Astrocyte (in vitro differentiated cells and primary cell): ENCODE data around the gene CCS. TPM values are rescaled to one million over a fixed set of nuclear protein-coding genes. Genes with fewer than 3 reads are reported as not detected.

Experiments
- DNase-seq: peaks from one replicate; pipeline ENCODE4 v3.0.0-alpha.2; 2010; ENCODE audit warnings: low read depth
- FAIRE-seq: peaks from 2 replicates; lab custom pipeline; 2011; peaks lifted over from hg19 to GRCh38; lab: Jason Lieb, UNC
- H2AFZ ChIP-seq: 2 replicates; pipeline ENCODE4 v1.6.0; 2012; ENCODE audit warnings: low read depth, low read length, inconsistent platforms
- H3K27ac ChIP-seq: 2 replicates; pipeline ENCODE4 v1.5.1; 2011; ENCODE audit warnings: low read depth, low read length, inconsistent platforms
- H3K27me3 ChIP-seq: 2 replicates; pipeline ENCODE4 v1.6.0; 2011; ENCODE audit warnings: low read length, inconsistent platforms; ENCODE audit not compliant: insufficient read depth
- H3K36me3 ChIP-seq: 2 replicates; pipeline ENCODE4 v1.5.1; 2011; ENCODE audit warnings: low read length, inconsistent platforms; ENCODE audit not compliant: insufficient read depth
- H3K4me1 ChIP-seq: 2 replicates; pipeline ENCODE4 v1.5.1; 2011; ENCODE audit warnings: low read length, inconsistent platforms; ENCODE audit not compliant: insufficient read depth
- H3K4me2 ChIP-seq: 2 replicates; pipeline ENCODE4 v1.6.0; 2012; ENCODE audit warnings: low read length, inconsistent platforms
- H3K4me3 ChIP-seq: 2 replicates; pipeline ENCODE4 v1.5.1; 2011; ENCODE audit warnings: low read depth, mild to moderate bottlenecking, low read length, inconsistent platforms; ENCODE audit not compliant: insufficient read depth
- H3K79me2 ChIP-seq: 2 replicates; pipeline ENCODE4 v1.6.0; 2012; ENCODE audit warnings: mild to moderate bottlenecking, low read length, inconsistent platforms; ENCODE audit not compliant: insufficient read depth
- H3K9ac ChIP-seq: 2 replicates; pipeline ENCODE4 v1.6.0; 2012; ENCODE audit warnings: mild to moderate bottlenecking, low read length, inconsistent platforms
- H3K9me3 ChIP-seq: 2 replicates; pipeline ENCODE4 v1.5.1; 2012; ENCODE audit warnings: low read depth, mild to moderate bottlenecking, low read length, inconsistent platforms; ENCODE audit not compliant: insufficient read depth
- H4K20me1 ChIP-seq: 2 replicates; pipeline ENCODE4 v1.6.0; 2012; ENCODE audit warnings: low read length, inconsistent platforms; ENCODE audit not compliant: insufficient read depth
- H3K27ac Mint-ChIP-seq: one replicate; pipeline ENCODE4 v1.8.0; 2021; ENCODE audit warnings: mild to moderate bottlenecking, mixed read lengths; ENCODE audit not compliant: unreplicated experiment
- H3K27me3 Mint-ChIP-seq: one replicate; pipeline ENCODE4 v1.8.0; 2021; ENCODE audit warnings: low read depth, mixed read lengths; ENCODE audit not compliant: unreplicated experiment
- H3K36me3 Mint-ChIP-seq: one replicate; pipeline ENCODE4 v1.8.0; 2021; ENCODE audit warnings: low read depth, mixed read lengths; ENCODE audit not compliant: unreplicated experiment
- H3K4me1 Mint-ChIP-seq: one replicate; pipeline ENCODE4 v1.8.0; 2021; ENCODE audit warnings: low read depth, mixed read lengths; ENCODE audit not compliant: unreplicated experiment
- H3K4me3 Mint-ChIP-seq: one replicate; pipeline ENCODE4 v1.8.0; 2021; ENCODE audit warnings: mild to moderate bottlenecking, moderate library complexity, mixed read lengths; ENCODE audit not compliant: unreplicated experiment
- H3K9me3 Mint-ChIP-seq: one replicate; pipeline ENCODE4 v1.8.0; 2021; ENCODE audit warnings: mild to moderate bottlenecking, mixed read lengths; ENCODE audit not compliant: unreplicated experiment
- EZH2 ChIP-seq: IDR thresholded peaks from 2 replicates; pipeline ENCODE4 v1.6.1; 2012; ENCODE audit warnings: mild to moderate bottlenecking, low read length, inconsistent platforms; ENCODE audit not compliant: insufficient read depth
- total RNA-seq: library from RNA; stranded (reverse); gene quantifications from 2 replicates; pipeline ENCODE4 v1.2.1, GENCODE V29; 2021
- TF ChIP-seq, protein P1 (sequence below): IDR thresholded peaks from 2 replicates; pipeline ENCODE4 v1.5.1; 2011; ENCODE audit warnings: low read depth, mild to moderate bottlenecking, inconsistent platforms, low read length, moderate library complexity; ENCODE audit not compliant: insufficient read depth

The CCS gene
- total RNA-seq, 1 donor from 2014 or later = 23.2 TPM

DNA sequence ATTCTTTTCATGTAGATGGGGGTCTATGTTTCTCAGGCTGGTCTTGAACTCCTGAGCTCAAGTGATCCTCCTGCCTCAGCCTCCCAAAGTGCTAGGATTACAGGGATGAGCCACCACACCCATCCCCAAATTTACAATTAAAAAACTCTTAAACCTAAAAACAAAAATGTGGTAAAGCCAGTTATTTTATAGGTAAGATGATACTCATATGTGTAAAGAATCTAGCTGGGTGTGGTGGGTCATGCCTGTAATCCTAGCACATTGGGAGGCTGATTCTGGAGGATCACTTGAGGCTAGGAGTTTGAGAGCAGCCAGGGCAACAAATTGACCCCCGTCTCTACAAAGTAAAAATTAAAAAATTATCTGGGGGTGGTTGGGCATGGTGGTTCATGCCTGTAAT lies 19.5 kb downstream of the CCS start:
- Mint-ChIP-seq H3K4me1 (no peaks in the 10 kb centered on the region), H3K27me3 (no peaks in the 10 kb centered on the region), H3K9me3 (no peaks in the 10 kb centered on the region), H3K27ac (no peak overlapping the region), H3K36me3 (no peaks in the 10 kb centered on the region), H3K4me3 (no peak overlapping the region)
- peaks cover 10% of the 10 kb centered on the region for H4K20me1 ChIP-seq
- no peak overlapping the region for H2AFZ ChIP-seq
- H3K4me3 ChIP-seq = no peak overlapping the region
- H3K36me3 ChIP-seq = no peaks in the 10 kb centered on the region
- TF ChIP-seq, protein P1, sequence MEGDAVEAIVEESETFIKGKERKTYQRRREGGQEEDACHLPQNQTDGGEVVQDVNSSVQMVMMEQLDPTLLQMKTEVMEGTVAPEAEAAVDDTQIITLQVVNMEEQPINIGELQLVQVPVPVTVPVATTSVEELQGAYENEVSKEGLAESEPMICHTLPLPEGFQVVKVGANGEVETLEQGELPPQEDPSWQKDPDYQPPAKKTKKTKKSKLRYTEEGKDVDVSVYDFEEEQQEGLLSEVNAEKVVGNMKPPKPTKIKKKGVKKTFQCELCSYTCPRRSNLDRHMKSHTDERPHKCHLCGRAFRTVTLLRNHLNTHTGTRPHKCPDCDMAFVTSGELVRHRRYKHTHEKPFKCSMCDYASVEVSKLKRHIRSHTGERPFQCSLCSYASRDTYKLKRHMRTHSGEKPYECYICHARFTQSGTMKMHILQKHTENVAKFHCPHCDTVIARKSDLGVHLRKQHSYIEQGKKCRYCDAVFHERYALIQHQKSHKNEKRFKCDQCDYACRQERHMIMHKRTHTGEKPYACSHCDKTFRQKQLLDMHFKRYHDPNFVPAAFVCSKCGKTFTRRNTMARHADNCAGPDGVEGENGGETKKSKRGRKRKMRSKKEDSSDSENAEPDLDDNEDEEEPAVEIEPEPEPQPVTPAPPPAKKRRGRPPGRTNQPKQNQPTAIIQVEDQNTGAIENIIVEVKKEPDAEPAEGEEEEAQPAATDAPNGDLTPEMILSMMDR = no peak
- TF ChIP-seq EZH2 = no peak
- no peaks in the 10 kb centered on the region for H3K9me3 ChIP-seq
- DNase-seq (no peak), FAIRE-seq (no peak)
- H3K27me3 ChIP-seq = no peaks in the 10 kb centered on the region
- peaks cover 5% of the 10 kb centered on the region for H3K4me1 ChIP-seq
- H3K9ac ChIP-seq = no peak overlapping the region
- no peak overlapping the region for H3K27ac ChIP-seq
- no peak overlapping the region for H3K4me2 ChIP-seq
- H3K79me2 ChIP-seq = peaks cover 15% of the 10 kb centered on the region

DNA sequence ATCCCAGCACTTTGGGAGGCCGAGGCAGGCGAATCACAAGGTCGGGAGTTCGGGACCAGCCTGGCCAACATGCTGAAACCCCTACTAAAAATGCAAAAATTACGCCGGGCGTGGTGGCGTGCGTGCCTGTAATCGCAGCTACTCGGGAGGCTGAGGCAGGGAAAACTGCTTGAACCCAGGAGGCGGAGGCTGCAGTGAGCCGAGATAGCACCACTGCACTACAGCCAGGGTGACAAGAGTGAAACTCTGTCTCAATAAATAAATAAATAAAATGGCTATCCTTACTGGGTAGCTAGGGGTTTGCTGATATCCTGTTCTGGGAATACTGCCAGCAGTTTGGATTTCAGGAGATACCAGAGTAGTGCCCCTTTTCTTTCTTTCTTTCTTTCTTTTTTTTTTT lies 21.1 kb downstream of the CCS start:
- DNase-seq = no peak
- Histone ChIP-seq H3K9me3 (no peaks in the 10 kb centered on the region), H3K4me3 (no peak overlapping the region), H3K4me2 (no peak overlapping the region), H4K20me1 (peaks cover 24% of the 10 kb centered on the region), H3K36me3 (no peaks in the 10 kb centered on the region), H3K79me2 (peaks cover 32% of the 10 kb centered on the region), H3K4me1 (peaks cover 9% of the 10 kb centered on the region), H3K9ac (no peak overlapping the region), H2AFZ (no peak overlapping the region), H3K27ac (no peak overlapping the region), H3K27me3 (no peaks in the 10 kb centered on the region)
- peaks cover 3% of the 10 kb centered on the region for H3K36me3 Mint-ChIP-seq
- no peak overlapping the region for H3K27ac Mint-ChIP-seq
- FAIRE-seq = no peak
- TF ChIP-seq EZH2 = no peak
- TF ChIP-seq, protein P1 = no peak
- H3K4me3 Mint-ChIP-seq = no peak overlapping the region
- H3K9me3 Mint-ChIP-seq = no peaks in the 10 kb centered on the region
- H3K27me3 Mint-ChIP-seq = no peaks in the 10 kb centered on the region
- H3K4me1 Mint-ChIP-seq = peaks cover 8% of the 10 kb centered on the region

DNA sequence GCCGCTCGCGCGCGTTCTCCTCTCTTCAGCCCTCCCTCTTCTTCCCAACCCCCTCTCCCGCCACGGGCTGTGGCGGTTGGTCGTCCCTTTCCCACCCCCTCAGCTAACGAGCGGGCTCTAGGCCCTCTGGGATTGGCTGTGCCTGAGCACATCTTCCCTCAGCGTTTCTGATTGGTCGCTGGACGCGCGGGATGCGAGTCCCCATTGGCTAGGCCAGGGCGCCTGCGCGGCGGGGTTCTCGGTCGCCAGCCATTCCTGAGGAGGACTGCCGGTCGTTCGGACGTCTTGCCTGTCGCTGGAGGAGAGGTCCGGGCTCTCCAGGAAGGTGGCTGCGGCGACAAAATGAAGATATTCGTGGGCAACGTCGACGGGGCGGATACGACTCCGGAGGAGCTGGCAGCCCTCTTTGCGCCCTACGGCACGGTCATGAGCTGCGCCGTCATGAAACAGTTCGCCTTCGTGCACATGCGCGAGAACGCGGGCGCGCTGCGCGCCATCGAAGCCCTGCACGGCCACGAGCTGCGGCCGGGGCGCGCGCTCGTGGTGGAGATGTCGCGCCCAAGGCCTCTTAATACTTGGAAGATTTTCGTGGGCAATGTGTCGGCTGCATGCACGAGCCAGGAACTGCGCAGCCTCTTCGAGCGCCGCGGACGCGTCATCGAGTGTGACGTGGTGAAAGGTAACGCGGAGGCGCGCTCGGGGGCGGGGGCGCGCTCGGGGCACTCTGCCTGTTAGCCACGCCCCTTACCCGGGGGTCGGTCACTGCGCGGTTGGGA lies 23.6 kb downstream of the CCS start, which contains the start of gene RBM14:
TSS of gene RBM14 (plus strand) at position 252 of the 776 bp plus-strand sequence. CDS start at position 343, 91 bp downstream.
- Histone ChIP-seq H3K4me3 (peak within 1 kb of the TSS; percentile 90), H4K20me1 (peaks cover 48% of the 10 kb centered on the region), H2AFZ (peak within 1 kb of the TSS; percentile 91), H3K36me3 (no peaks in the 10 kb centered on the region), H3K27ac (peak within 1 kb of the TSS; percentile 96), H3K4me2 (peak within 1 kb of the TSS; percentile 92), H3K9me3 (no peaks in the 10 kb centered on the region), H3K27me3 (no peaks in the 10 kb centered on the region), H3K4me1 (peaks cover 13% of the 10 kb centered on the region), H3K9ac (peak within 1 kb of the TSS; percentile 94), H3K79me2 (peaks cover 55% of the 10 kb centered on the region)
- Mint-ChIP-seq H3K27me3 (no peaks in the 10 kb centered on the region), H3K36me3 (peaks cover 6% of the 10 kb centered on the region), H3K27ac (peak within 1 kb of the TSS; percentile 92), H3K4me3 (peak within 1 kb of the TSS; percentile 97), H3K4me1 (peaks cover 17% of the 10 kb centered on the region), H3K9me3 (no peaks in the 10 kb centered on the region)
- peak; percentile 98 for DNase-seq
- FAIRE-seq = no peak
- TF ChIP-seq EZH2 = no peak
- TF ChIP-seq, protein P1 = no peak
